GM10847 (cell line): ENCODE results near the gene DPH1.

Experiments used
- POLR2A ChIP-seq: IDR thresholded peaks from 2 replicates; pipeline ENCODE4 v1.6.1; 2011; ENCODE audit not compliant: insufficient read length; ENCODE audit errors: extremely low read depth

The DPH1 gene

DNA sequence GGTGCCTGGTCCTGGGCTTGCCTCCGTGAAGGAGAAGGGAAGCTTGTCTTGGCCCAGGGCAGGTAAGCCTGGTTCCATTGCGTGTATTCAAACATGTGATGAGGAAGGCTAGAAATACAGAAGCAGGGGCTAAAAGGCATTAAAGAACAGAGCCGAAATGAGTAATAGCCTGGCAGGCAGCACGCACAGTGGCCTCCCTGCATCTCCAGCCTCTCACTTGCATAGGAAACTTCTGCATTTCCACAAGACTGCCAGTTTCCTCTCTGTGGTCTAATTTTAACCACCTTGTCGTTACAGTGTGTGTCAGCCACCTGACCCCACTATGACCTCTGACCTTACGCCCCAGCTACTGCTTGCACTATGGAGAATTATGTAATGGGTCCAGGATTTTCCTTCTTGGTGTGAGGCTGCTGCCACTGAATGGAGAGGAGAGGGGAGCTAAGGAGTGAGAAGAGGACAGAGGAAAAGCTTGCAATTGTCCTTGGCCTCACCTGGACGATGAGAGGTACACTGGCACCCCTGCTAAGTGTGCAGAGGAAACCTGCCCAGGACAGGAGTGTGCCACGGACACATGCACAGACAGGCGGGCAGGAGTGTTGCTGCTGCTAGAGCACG lies 57.8 kb downstream of the DPH1 start:
- TF ChIP-seq POLR2A = no peak

DNA sequence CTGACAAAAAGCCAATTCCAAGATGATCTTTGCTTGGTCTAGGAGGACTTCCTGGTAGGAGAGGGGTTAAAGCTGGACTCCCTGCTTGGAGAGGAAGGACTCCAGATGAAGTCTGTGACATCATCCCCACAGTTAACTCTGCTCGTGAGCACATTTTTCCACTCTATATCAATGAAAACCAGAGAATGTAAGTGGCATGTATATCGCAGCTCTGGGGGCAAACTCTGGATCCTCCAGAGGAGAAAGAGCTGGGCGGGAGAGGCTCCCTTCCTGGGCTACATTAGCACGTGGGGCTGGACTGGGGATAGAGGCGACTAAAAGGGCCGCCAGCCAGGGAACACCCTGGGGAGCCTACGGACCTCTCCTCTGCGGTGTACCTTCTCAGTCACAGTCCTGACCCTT lies 59.1 kb downstream of the DPH1 start:
- TF ChIP-seq POLR2A = no peak

DNA sequence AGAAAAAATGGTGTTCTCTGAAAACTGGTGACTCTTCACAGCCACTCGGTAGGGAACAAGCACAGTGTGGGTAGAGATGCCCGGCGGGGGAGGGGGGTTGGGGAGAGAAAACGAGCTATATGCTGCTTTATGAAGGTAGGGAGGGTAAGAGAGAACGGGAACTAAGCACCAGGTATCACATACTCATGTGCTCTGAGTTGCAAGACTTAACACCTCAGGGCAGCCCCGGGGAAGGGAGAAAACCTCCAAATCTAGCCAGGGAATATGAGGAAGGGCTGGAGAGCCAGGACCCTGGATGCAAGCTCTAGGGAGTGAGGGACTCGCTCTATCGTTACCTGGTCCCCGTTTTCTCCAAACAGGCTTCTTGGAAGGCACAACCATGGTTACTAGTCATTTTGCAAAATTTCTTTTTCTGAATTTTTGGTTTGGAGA lies 60.3 kb downstream of the DPH1 start:
- no peak for TF ChIP-seq POLR2A

DNA sequence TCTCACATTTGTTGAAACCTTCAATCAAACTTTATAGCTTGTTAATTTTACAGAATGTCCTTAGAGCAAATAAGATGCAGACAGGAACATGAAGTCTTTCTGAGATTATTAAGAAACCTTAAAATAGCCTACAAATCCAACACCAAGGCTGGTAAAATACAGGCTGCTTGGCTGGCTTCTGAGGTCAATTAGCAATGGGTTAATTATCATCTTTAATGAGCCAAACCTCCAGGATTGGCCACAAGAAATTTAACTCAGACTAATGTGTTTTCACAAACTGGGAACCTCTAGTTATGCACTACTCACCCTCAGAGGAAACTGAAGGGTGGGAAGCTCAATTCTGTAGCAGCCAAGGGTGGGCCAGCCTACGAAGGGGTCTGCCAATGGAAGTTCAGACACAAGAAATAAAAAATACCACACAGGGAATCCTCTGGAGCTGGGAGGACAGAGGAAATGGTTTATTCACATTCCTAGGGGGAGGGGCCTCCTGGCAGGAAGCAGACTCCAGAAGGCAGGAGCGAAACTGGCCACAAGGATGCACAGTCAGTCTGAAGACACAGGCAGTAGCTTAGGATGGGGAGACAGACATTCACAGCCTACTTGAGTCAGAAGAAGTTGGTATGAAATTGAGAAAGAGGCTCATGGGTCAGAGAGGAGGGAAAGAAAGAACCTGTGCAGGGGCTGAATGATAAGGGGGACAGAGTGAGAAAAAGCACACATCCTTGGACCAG lies 61.0 kb downstream of the DPH1 start:
- no peak for TF ChIP-seq POLR2A

DNA sequence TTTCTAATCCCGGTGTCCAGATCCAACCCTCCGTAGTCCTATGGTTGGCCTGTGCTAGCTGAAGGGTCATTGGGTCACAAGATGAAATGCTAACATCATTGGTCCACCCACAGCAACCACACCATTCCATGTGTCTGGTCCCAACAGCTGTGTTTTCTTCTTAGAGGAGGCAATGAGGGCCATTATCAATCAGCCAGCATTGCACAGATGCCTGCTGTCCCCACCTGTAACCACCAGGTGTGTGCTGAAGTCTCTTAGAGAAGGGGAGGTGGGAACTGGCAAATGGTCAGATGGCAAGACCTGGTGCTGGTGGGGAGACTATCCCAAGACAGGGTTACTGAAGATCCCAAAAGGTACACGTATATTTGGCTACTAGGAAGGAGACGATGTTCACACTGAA lies 62.3 kb downstream of the DPH1 start:
- TF ChIP-seq POLR2A = no peak

DNA sequence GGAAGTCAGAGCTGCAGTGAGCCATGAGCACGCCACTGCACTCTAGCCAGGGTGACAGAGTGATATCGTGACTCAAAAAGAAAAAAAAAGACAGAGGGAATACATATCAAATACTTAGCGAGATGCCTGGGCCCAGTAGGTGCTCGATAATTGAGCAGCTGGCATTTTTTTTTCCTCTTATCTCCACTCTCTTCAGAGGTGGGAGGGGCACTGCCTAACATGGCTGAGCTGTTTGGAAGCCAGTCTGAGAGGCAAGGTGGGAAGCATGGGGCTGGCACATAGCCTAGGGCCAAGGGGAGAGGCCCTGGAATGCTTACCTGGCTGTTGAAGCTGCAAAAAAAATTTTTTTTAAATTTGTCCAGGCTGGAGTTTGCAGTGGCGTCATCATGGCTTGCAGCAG lies 63.4 kb downstream of the DPH1 start:
- no peak for TF ChIP-seq POLR2A
